Neutrophil (primary cell): Measurements from ENCODE around the gene FSIP2.

ENCODE experiments used
- H3K27ac ChIP-seq: fragments of 200-600 bp; sonication (generic); 2 replicates; pipeline ENCODE4 v1.5.1; 2016; ENCODE audit warnings: mild to moderate bottlenecking, moderate library complexity
- H3K27me3 ChIP-seq: fragments of 200-600 bp; sonication (generic); 2 replicates; pipeline ENCODE4 v1.6.0; 2016; ENCODE audit warnings: mild to moderate bottlenecking
- H3K36me3 ChIP-seq: fragments of 200-600 bp; sonication (generic); 2 replicates; pipeline ENCODE4 v1.5.1; 2017
- H3K4me1 ChIP-seq, 2 experiments: fragments of 200-600 bp in 1 of 2; sonication (generic) in 1 of 2; 1 replicate in 1 of 2; 2 replicates in 1 of 2; pipeline versions ENCODE4 v1.5.1 to v1.6.1; 2013 to 2016; ENCODE audit warnings: low read depth in 1 of 2, low read length in 1 of 2, mild to moderate bottlenecking in 1 of 2, moderate library complexity in 1 of 2; ENCODE audit not compliant: control insufficient read depth in 1 of 2, insufficient read depth in 1 of 2
- H3K4me3 ChIP-seq, 2 experiments: fragments of 200-600 bp in 1 of 2; sonication (generic) in 1 of 2; 1 replicate in 1 of 2; 2 replicates in 1 of 2; pipeline ENCODE4 v1.5.1; 2013 to 2016; ENCODE audit warnings: low read depth in 1 of 2, low read length in 1 of 2, mild to moderate bottlenecking in 1 of 2, moderate library complexity in 1 of 2
- H3K9me3 ChIP-seq: fragments of 200-600 bp; sonication (generic); 2 replicates; pipeline ENCODE4 v1.5.1; 2016
- TF ChIP-seq, protein P1 (sequence below): fragments of 200-600 bp; sonication (generic); IDR thresholded peaks from 2 replicates; pipeline ENCODE4 v1.5.1; 2016; ENCODE audit warnings: antibody characterized with exemption

FSIP2 gene

DNA sequence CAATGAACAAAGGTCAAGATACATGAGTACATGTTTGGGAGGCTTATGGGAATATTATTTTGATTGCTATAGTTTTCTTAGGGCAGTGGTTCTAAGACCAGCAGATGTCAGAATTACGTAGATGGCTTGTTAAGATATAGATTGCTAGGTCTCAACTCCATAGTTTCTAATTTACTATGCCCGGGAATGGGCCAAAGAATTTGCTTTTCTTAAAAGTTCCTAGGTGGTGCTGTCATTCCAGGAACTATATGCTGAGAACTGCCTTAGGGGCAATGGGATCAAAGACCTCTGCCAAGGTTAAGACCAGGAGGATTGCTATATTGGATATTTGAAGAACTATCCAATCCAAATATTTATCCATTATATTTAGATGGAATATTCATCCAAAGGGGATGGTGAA, 141.8 kb downstream of the FSIP2 start:
- TF ChIP-seq, protein P1, sequence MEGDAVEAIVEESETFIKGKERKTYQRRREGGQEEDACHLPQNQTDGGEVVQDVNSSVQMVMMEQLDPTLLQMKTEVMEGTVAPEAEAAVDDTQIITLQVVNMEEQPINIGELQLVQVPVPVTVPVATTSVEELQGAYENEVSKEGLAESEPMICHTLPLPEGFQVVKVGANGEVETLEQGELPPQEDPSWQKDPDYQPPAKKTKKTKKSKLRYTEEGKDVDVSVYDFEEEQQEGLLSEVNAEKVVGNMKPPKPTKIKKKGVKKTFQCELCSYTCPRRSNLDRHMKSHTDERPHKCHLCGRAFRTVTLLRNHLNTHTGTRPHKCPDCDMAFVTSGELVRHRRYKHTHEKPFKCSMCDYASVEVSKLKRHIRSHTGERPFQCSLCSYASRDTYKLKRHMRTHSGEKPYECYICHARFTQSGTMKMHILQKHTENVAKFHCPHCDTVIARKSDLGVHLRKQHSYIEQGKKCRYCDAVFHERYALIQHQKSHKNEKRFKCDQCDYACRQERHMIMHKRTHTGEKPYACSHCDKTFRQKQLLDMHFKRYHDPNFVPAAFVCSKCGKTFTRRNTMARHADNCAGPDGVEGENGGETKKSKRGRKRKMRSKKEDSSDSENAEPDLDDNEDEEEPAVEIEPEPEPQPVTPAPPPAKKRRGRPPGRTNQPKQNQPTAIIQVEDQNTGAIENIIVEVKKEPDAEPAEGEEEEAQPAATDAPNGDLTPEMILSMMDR = no peak
- Histone ChIP-seq H3K36me3 (no peaks in the 10 kb centered on the region), H3K27me3 (no peaks in the 10 kb centered on the region), H3K27ac (no peak overlapping the region), H3K9me3 (no peaks in the 10 kb centered on the region), H3K4me3 (no peak overlapping the region), H3K4me1 (no peaks in the 10 kb centered on the region)
